GM21619 (cell line): ENCODE measurements around the gene APBA2.

ENCODE experiments used
- ATAC-seq: cut with Tn5 transposase; IDR thresholded peaks from one replicate; pipeline ENCODE4 v1.9.1; 2021; ENCODE audit not compliant: unreplicated experiment

Gene APBA2

DNA sequence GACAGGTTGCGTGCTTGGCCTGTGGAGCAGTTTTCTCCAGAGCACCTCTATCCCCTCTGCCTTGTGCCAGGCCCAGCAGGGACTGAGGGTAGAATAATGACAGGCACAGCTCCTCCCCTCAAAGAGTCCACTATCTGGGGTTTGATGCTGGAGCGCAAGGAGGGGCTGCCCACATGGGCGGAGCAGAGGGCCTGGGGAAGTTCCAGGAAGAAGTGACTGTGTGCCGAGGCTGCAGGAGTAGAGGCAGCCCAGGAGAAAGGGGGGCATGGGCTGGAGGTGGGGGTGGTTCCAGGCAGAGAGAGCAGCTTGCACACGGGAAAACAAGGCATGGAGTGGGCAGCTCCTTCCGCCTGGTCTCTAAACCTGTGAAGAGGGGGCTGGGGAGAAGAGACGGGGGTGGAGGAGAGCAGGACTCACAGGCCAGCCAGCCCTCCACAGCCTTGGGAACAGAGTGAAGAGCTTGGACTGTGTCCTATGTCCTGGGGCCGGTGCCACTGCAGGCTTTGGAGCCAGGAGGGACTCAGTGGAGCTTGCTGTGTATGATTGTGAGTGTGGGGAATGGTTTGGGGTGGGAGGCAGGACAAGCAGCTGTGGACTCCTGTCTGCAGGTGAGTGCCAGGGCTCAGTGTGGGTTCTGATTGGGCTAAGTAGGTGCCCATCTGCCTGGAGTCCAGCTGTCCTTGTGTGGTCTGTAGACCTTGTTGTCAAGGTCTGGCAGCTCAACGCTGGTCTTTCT lies 48.1 kb downstream of the APBA2 start:
- no peak for ATAC-seq

GRCh38 chr15:28934645-28935044 lies 48.9 kb downstream of the APBA2 start:
- no peak for ATAC-seq

DNA sequence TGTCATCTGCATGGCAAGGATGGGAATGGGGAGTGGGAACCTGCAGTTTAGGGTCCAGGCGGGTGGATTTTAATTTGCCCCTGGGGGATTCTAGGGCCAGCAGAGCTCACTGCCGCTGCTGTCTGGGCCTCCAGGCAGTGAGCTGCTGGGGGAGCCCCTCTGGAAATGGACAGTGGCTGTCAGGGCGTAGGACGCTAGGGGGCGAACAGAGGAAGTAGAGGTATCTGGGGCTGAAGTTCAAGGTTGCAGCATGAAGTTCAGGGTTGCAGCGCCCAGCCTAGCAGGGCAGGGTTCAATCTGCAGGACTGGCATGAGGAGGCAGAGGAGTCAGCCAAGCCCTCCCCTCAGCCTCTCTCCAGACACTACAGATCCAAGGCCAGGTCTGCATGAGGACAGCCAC lies 49.5 kb downstream of the APBA2 start:
- no peak for ATAC-seq

- no peak for ATAC-seq
Observed at GRCh38 chr15:28936081-28936480, 50.3 kb downstream of the APBA2 start.

- ATAC-seq: no peak
Observed at GRCh38 chr15:28936481-28936881, 50.7 kb downstream of the APBA2 start.

DNA sequence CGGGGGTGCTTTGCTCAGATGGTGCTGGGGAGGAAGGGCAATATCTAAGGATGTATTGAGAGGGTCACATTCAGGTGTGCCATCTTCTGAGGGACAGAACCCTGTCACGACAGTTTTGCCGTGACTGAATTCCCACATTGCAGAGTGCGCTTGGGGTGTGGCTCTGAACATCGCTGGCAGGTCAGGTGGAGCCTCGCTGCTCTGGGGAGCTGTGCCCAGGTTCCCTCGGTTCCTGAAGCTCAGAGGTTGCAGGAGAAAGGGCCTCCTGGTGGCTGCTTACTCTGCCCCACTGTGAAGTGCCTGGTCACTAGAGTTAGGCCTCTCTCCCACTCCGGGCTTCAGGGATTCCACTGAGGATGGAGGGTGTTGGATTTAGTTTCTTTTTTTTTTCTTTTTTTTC lies 51.5 kb downstream of the APBA2 start:
- ATAC-seq: no peak

DNA sequence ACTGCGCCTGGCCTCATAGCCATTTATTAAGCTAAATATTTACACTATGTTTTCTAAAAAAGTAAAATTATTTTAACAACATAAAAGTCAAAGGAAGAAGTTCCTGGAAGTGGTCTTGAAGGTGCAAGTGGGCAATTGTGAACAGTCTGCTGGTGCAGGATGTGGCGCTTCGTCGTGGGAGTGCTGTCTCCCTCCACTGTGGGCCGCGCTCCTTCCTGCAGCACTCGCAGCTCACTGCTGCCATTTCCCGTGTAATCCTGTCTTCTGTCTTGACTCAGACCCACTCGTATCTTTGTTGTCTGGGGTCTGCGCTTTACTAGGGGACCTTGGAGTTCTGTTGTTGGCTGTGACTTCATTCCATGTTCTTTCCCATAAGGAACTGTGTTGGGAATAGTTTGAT lies 56.3 kb downstream of the APBA2 start:
- no peak for ATAC-seq

GRCh38 chr15:28942571-28942970 lies 56.8 kb downstream of the APBA2 start:
- ATAC-seq: no peak

- ATAC-seq: no peak
Observed at GRCh38 chr15:28943146-28943545, 57.4 kb downstream of the APBA2 start.

DNA sequence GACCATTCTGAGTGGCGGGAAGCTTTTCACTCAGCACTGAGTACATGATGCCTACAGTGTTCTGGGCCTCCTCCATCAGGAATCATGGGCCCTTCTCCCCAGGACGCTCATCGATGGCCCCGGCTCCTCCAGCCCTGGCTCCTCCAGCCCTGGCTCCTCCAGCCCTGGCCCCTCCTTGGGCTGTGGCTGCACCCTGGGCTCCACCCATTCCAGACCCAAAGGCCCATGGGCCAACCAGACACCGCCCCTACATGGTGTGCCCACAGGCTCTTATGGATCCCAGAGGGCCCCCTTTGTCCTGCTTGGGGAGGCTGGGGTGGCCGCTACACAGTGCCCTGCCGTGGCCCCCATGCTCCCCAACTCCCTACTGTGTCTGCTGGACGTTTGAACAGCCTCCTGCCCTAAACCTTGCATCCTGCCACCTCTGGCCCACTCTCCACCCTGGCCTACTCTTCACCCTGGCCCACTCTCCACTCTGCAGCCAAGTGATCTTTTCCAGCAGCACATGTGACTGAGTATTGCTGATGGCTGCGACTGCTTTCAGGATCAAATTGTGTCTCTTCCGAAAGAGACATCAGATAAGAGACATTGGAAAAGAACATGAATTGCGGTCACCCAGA lies 57.9 kb downstream of the APBA2 start:
- no peak for ATAC-seq

GRCh38 chr15:28944286-28944685 lies 58.5 kb downstream of the APBA2 start:
- no peak for ATAC-seq

DNA sequence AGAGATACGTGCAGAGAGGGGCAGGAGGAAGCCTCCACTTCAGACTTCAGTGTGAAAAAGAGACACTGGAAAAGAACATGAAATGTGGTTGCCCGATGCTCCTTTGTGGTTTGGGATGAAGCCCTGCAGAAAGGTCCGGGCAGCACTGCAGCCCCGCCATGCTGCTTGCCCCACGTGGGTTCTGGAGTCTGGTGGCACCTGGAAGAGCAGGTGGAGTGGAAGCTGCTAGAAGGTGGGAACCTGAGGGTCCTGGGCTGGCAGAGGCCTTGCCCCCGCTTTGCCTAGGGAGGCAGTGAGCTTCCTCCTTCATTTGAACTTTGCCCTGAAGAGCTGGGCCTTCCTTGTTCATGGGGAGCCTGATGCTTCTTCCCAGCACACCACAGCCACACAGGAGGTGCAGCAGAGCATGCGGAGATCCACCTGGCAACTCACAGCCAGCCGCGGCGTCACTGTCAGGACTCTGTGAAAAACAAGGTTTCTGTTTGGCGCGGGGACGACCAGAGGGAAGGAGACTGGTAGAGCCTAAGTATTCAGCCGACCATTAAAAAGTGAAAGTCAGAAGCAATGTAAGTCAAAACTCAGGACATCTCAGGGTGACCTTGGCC lies 59.0 kb downstream of the APBA2 start:
- no peak for ATAC-seq

DNA sequence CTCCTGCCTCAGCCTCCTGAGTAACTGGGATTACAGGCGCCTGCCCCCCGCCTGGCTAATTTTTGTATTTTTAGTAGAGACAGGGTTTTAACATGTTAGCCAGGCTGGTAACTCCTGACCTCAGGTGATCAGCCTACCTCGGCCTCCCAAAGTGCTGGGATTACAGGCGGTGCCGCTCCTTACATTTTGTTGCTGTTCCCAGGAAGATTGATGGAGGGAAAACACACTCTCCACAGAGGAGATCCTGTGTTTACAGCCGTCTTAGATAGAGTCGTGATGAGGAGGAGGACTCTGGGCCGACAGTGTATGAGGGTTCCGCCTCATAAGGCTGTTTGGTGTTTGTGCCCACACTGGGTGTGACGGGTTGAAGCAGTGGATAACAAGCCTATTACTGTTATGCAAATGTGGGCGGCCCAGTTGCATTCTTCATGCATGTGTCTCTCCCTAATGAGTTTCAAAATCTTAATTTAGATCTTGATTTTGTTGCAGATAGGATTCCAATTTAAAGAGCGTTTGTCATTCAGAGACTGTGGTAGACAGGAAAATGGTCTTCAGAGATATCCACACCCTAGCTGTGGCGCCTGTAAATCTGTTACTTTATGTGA lies 60.0 kb downstream of the APBA2 start:
- ATAC-seq: no peak

- ATAC-seq: no peak
Observed at GRCh38 chr15:28946803-28947202, 61.0 kb downstream of the APBA2 start.

DNA sequence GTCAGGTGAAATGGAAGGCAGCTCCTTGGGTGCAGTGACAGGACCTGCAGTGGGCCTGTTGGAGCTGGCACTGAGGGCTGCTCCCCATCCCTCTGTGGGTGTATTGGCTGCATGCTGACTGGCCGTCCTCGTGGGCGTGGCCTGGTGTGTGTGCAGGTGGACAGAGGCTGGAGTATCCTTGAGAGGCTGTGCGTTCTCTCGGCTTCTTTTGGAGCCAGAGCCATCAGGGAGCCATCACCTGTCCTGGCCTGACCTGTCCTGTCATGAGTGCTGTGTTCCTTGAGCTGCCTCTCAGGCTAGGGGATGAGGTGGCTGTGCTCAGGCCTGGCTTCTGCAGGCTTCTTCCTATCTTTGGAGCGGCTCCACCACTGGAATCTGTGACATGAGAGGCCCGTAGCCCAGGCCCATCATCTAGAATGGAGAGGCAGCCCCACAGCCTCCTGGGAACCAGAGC lies 61.5 kb downstream of the APBA2 start:
- no peak for ATAC-seq

- ATAC-seq: no peak
Observed at GRCh38 chr15:28948036-28948435, 62.3 kb downstream of the APBA2 start.

- ATAC-seq: no peak
Observed at GRCh38 chr15:28950916-28951315, 65.1 kb downstream of the APBA2 start.

GRCh38 chr15:28952666-28953491 lies 67.1 kb downstream of the APBA2 start:
- no peak for ATAC-seq

GRCh38 chr15:28953573-28954195 lies 67.9 kb downstream of the APBA2 start:
- ATAC-seq: no peak

DNA sequence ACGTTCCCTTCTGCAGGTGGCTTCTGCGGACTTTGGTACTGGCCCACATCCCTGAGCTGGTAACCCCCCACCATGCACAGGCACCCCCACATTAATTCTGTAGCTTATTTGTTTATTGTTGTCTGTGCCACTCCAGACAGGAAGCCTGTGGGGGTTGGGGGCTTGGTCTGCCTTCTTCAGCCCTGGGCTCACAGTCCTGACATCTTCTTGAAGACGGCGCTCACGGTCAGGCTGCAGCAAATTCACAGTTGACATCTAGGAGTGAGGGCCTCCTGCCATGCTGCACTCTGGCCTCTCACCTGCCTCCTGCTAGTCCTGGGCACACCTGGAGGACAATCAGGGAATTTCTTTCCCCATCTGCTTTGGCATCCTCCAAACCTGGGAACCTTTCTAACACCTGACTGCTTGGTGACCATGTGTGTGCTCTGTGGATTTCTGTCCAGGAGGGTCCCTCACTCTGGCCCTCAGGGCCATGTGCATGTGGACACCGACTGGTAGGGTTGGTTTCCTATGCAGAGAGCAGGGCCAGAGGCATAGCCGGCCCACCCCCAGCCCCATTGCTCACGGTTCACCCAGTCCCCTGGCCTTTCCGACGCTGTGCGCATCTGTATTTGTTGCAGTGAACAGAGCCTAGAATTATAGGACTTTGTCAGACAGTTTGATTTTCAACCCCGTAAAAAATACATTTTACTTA lies 68.8 kb downstream of the APBA2 start:
- no peak for ATAC-seq
